ENCODE data around the gene LPP. TPM values are rescaled to one million over a fixed set of nuclear protein-coding genes. Genes with fewer than 3 reads are reported as not detected.

LPP gene
- total RNA-seq, 5 donors from 2014 or later (not counting 1 experiment from before 2014, with no cell fraction given) = 23.8 to 82.6 (median 39.3) TPM

DNA sequence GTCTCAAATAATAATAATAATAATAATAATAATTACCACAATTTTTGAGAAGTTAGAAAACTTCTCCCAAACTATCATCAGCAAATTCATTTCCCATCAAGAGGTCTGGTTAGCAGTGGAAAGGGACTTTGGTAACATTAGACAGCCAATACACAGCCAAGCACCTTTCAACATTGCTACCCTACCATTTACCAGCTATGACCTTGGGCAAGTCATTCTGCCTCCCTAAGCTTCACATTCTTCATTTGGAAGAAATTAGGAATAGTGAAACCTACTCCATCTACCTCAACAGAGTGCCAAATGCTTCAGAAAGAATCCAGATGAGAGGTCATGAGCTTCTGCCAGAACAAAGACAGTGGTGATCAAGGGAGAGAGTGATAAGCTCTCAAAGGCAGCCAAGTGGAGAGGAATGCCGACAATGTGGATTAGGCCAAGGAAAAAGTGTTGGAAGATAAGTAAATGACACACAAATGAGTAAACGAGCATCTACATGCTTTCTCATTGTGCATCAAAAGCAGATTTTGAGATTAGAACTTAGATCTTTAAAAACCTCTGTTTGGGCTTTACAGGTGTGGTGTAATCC lies 42.9 kb upstream of the LPP start:
- Histone ChIP-seq H3K9me3 (no peaks in the 10 kb centered on the region), H3K27me3 (replicated peaks in 1 of 2; ENCODE audit: control insufficient read depth in 2 of 2, extremely low read depth in 1 of 2, insufficient read depth in 2 of 2, low read length in 1 of 2) (no peaks in the 10 kb centered on the region), H3K36me3 (ENCODE audit: control insufficient read depth in 2 of 2, extremely low read depth in 1 of 2, insufficient read depth in 1 of 2, low read length in 1 of 2) (no peaks in the 10 kb centered on the region), H3K27ac (ENCODE audit: low read length) (no peak overlapping the region), H3K4me1 (ENCODE audit: control insufficient read depth in 1 of 2, extremely low read depth in 1 of 2, insufficient read depth in 2 of 2, low read length in 2 of 2) (no peaks in the 10 kb centered on the region), H3K4me3 (ENCODE audit: control insufficient read depth in 1 of 2, extremely low read depth in 1 of 2, low read length in 1 of 2) (no peak overlapping the region)
- H3K4me3 Mint-ChIP-seq = no peak overlapping the region
- no peak for ATAC-seq (replicated peaks in 1 of 4)
- no peaks in the 10 kb centered on the region for H3K36me3 Mint-ChIP-seq
- CTCF ChIA-PET = no interaction called here
- no CpG with 5 or more reads among the region's 2 CpGs for WGBS (ENCODE audit: insufficient coverage)
- no peak for DNase-seq
- no peak overlapping the region for H3K27ac Mint-ChIP-seq
- H3K4me1 Mint-ChIP-seq = peaks cover 0 to 11% (median 6%) of the 10 kb centered on the region in 3 donors
- POLR2A ChIA-PET = no interaction called here
- no peaks in the 10 kb centered on the region for H3K27me3 Mint-ChIP-seq
- no peaks in the 10 kb centered on the region for H3K9me3 Mint-ChIP-seq

- H3K4me3 Mint-ChIP-seq = no peak overlapping the region
- H3K27ac Mint-ChIP-seq = no peak overlapping the region
- no peak for DNase-seq
- no peaks in the 10 kb centered on the region for H3K36me3 Mint-ChIP-seq
- H3K27me3 Mint-ChIP-seq = no peaks in the 10 kb centered on the region
- Histone ChIP-seq H3K4me3 (ENCODE audit: control insufficient read depth in 1 of 2, extremely low read depth in 1 of 2, low read length in 1 of 2) (no peak overlapping the region), H3K9me3 (no peaks in the 10 kb centered on the region), H3K27me3 (replicated peaks in 1 of 2; ENCODE audit: control insufficient read depth in 2 of 2, extremely low read depth in 1 of 2, insufficient read depth in 2 of 2, low read length in 1 of 2) (no peaks in the 10 kb centered on the region), H3K27ac (ENCODE audit: low read length) (no peak overlapping the region), H3K36me3 (ENCODE audit: control insufficient read depth in 2 of 2, extremely low read depth in 1 of 2, insufficient read depth in 1 of 2, low read length in 1 of 2) (no peaks in the 10 kb centered on the region), H3K4me1 (ENCODE audit: control insufficient read depth in 1 of 2, extremely low read depth in 1 of 2, insufficient read depth in 2 of 2, low read length in 2 of 2) (no peaks in the 10 kb centered on the region)
- H3K4me1 Mint-ChIP-seq = peaks cover 0 to 8% (median 4%) of the 10 kb centered on the region in 3 donors
- POLR2A ChIA-PET = no interaction called here
- no peak for ATAC-seq (replicated peaks in 1 of 4)
- CTCF ChIA-PET = no interaction called here
- H3K9me3 Mint-ChIP-seq = no peaks in the 10 kb centered on the region
Measured at GRCh38 chr3:188113756-188114155, 40.2 kb upstream of the LPP start.

DNA sequence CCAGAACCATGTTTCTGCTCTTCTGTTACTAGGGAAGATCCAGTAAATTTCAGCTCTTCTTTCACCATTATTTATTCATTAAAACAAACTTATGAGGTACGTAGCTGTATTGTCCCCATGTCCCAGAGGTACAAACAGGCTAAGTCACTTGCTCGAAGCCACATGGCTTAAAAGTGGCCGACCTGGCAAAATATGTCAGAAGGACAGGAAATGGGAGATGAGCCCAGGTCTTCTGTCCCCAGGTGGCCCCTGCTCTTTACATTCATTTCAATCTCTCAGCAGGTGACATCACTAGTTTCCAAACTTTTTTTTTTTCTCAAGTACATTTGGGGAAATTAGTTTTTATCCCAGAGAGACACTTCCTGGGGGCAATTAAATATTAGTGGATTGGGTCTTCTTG lies 34.1 kb upstream of the LPP start:
- peaks cover 0 to 6% (median 3%) of the 10 kb centered on the region in 3 donors for H3K4me1 Mint-ChIP-seq
- no peak for ATAC-seq (replicated peaks in 1 of 4)
- no peaks in the 10 kb centered on the region for H3K27me3 Mint-ChIP-seq
- no peak overlapping the region for H3K4me3 ChIP-seq (ENCODE audit: control insufficient read depth in 1 of 2, extremely low read depth in 1 of 2, low read length in 1 of 2)
- 87% methylated on average over 3 of the region's 3 CpGs for WGBS (ENCODE audit: insufficient coverage)
- no peak for DNase-seq
- H3K9me3 ChIP-seq = no peaks in the 10 kb centered on the region
- H3K4me3 Mint-ChIP-seq = no peak overlapping the region
- POLR2A ChIA-PET = no interaction called here
- H3K27me3 ChIP-seq (replicated peaks in 1 of 2; ENCODE audit: control insufficient read depth in 2 of 2, extremely low read depth in 1 of 2, insufficient read depth in 2 of 2, low read length in 1 of 2) = no peaks in the 10 kb centered on the region
- H3K4me1 ChIP-seq (ENCODE audit: control insufficient read depth in 1 of 2, extremely low read depth in 1 of 2, insufficient read depth in 2 of 2, low read length in 2 of 2) = peaks cover 2 to 3% of the 10 kb centered on the region in 2 experiments
- H3K27ac Mint-ChIP-seq = no peak overlapping the region
- H3K36me3 Mint-ChIP-seq = no peaks in the 10 kb centered on the region
- CTCF ChIA-PET = interaction anchor here in 1 of 2 donors (0.7 kb wide), 1 partner anchor 841 kb away, joined by 3 read pairs; no protein-coding TSS in a partner anchor
- H3K27ac ChIP-seq (ENCODE audit: low read length) = no peak overlapping the region
- H3K36me3 ChIP-seq (ENCODE audit: control insufficient read depth in 2 of 2, extremely low read depth in 1 of 2, insufficient read depth in 1 of 2, low read length in 1 of 2) = no peaks in the 10 kb centered on the region
- H3K9me3 Mint-ChIP-seq = no peaks in the 10 kb centered on the region

- ChIA-PET CTCF (no interaction called here), POLR2A (no interaction called here)
- Mint-ChIP-seq H3K36me3 (no peaks in the 10 kb centered on the region), H3K4me3 (no peak overlapping the region), H3K9me3 (no peaks in the 10 kb centered on the region), H3K27me3 (no peaks in the 10 kb centered on the region), H3K4me1 (peaks cover 0 to 6% (median 3%) of the 10 kb centered on the region in 3 donors), H3K27ac (no peak overlapping the region)
- Histone ChIP-seq H3K36me3 (ENCODE audit: control insufficient read depth in 2 of 2, extremely low read depth in 1 of 2, insufficient read depth in 1 of 2, low read length in 1 of 2) (no peaks in the 10 kb centered on the region), H3K4me3 (ENCODE audit: control insufficient read depth in 1 of 2, extremely low read depth in 1 of 2, low read length in 1 of 2) (no peak overlapping the region), H3K9me3 (no peaks in the 10 kb centered on the region), H3K27ac (ENCODE audit: low read length) (no peak overlapping the region), H3K4me1 (ENCODE audit: control insufficient read depth in 1 of 2, extremely low read depth in 1 of 2, insufficient read depth in 2 of 2, low read length in 2 of 2) (peaks cover 2 to 3% of the 10 kb centered on the region in 2 experiments), H3K27me3 (replicated peaks in 1 of 2; ENCODE audit: control insufficient read depth in 2 of 2, extremely low read depth in 1 of 2, insufficient read depth in 2 of 2, low read length in 1 of 2) (no peaks in the 10 kb centered on the region)
- ATAC-seq (replicated peaks in 1 of 4) (no peak), DNase-seq (no peak)
- no CpG with 5 or more reads among the region's 4 CpGs for WGBS (ENCODE audit: insufficient coverage)
Measured at GRCh38 chr3:188122571-188123169, 31.3 kb upstream of the LPP start.

- H3K4me1 ChIP-seq (ENCODE audit: control insufficient read depth in 1 of 2, extremely low read depth in 1 of 2, insufficient read depth in 2 of 2, low read length in 2 of 2) = peaks cover 2 to 3% of the 10 kb centered on the region in 2 experiments
- Mint-ChIP-seq H3K27me3 (no peaks in the 10 kb centered on the region), H3K36me3 (no peaks in the 10 kb centered on the region), H3K27ac (no peak overlapping the region), H3K9me3 (no peaks in the 10 kb centered on the region), H3K4me3 (no peak overlapping the region), H3K4me1 (peaks cover 0 to 6% (median 3%) of the 10 kb centered on the region in 3 donors)
- no peaks in the 10 kb centered on the region for H3K36me3 ChIP-seq (ENCODE audit: control insufficient read depth in 2 of 2, extremely low read depth in 1 of 2, insufficient read depth in 1 of 2, low read length in 1 of 2)
- no CpG with 5 or more reads among the region's 6 CpGs for WGBS (ENCODE audit: insufficient coverage)
- DNase-seq = no peak
- H3K4me3 ChIP-seq (ENCODE audit: control insufficient read depth in 1 of 2, extremely low read depth in 1 of 2, low read length in 1 of 2) = no peak overlapping the region
- ChIA-PET CTCF (no interaction called here), POLR2A (no interaction called here)
- no peaks in the 10 kb centered on the region for H3K9me3 ChIP-seq
- H3K27ac ChIP-seq (ENCODE audit: low read length) = no peak overlapping the region
- ATAC-seq (replicated peaks in 1 of 4) = no peak
- H3K27me3 ChIP-seq (replicated peaks in 1 of 2; ENCODE audit: control insufficient read depth in 2 of 2, extremely low read depth in 1 of 2, insufficient read depth in 2 of 2, low read length in 1 of 2) = no peaks in the 10 kb centered on the region
Measured at GRCh38 chr3:188123170-188123905, 30.6 kb upstream of the LPP start.

GRCh38 chr3:188124184-188124583 lies 29.8 kb upstream of the LPP start:
- ATAC-seq (replicated peaks in 1 of 4) = no peak
- Histone ChIP-seq H3K27ac (ENCODE audit: low read length) (no peak overlapping the region), H3K4me1 (ENCODE audit: control insufficient read depth in 1 of 2, extremely low read depth in 1 of 2, insufficient read depth in 2 of 2, low read length in 2 of 2) (peaks cover 2 to 3% of the 10 kb centered on the region in 2 experiments), H3K4me3 (ENCODE audit: control insufficient read depth in 1 of 2, extremely low read depth in 1 of 2, low read length in 1 of 2) (no peak overlapping the region), H3K9me3 (no peaks in the 10 kb centered on the region), H3K36me3 (ENCODE audit: control insufficient read depth in 2 of 2, extremely low read depth in 1 of 2, insufficient read depth in 1 of 2, low read length in 1 of 2) (no peaks in the 10 kb centered on the region), H3K27me3 (replicated peaks in 1 of 2; ENCODE audit: control insufficient read depth in 2 of 2, extremely low read depth in 1 of 2, insufficient read depth in 2 of 2, low read length in 1 of 2) (no peaks in the 10 kb centered on the region)
- POLR2A ChIA-PET = no interaction called here
- H3K4me3 Mint-ChIP-seq = no peak overlapping the region
- no peaks in the 10 kb centered on the region for H3K27me3 Mint-ChIP-seq
- H3K36me3 Mint-ChIP-seq = no peaks in the 10 kb centered on the region
- no peak overlapping the region for H3K27ac Mint-ChIP-seq
- peaks cover 0 to 6% (median 3%) of the 10 kb centered on the region in 3 donors for H3K4me1 Mint-ChIP-seq
- H3K9me3 Mint-ChIP-seq = no peaks in the 10 kb centered on the region
- CTCF ChIA-PET = no interaction called here
- no CpG with 5 or more reads among the region's 2 CpGs for WGBS (ENCODE audit: insufficient coverage)
- no peak for DNase-seq

Measured in T-cell (primary cell).